ENCODE measurements around the gene PIGW.

Gene PIGW

GRCh38 chr17:36534840-36535668 lies at the start of gene PIGW, which contains the start of gene MYO19:
TSS of gene PIGW (plus strand) at chr17:36534987. CDS start at chr17:36537102, 2,115 bp downstream.
TSS of gene MYO19 (minus strand) at chr17:36534868. CDS start at chr17:36532538, 2,330 bp downstream.
- in situ Hi-C loops (cut with MboI; ENCODE audit: low sequenced_read_pairs) = no loop called here

GRCh38 chr17:36485027-36485426 lies 49.8 kb upstream of the PIGW start:
- in situ Hi-C loops (cut with MboI; ENCODE audit: low sequenced_read_pairs) = loop anchor here (25.0 kb wide), 2 partner anchors 348 to 523 kb away; no protein-coding TSS in a partner anchor

GRCh38 chr17:36485805-36486203 lies 49.0 kb upstream of the PIGW start:
- in situ Hi-C loops (cut with MboI; ENCODE audit: low sequenced_read_pairs) = loop anchor here (25.0 kb wide), 2 partner anchors 349 to 524 kb away; no protein-coding TSS in a partner anchor

- in situ Hi-C loops (cut with MboI; ENCODE audit: low sequenced_read_pairs) = loop anchor here (25.0 kb wide), 2 partner anchors 349 to 524 kb away; no protein-coding TSS in a partner anchor
Observed at GRCh38 chr17:36486204-36487194, 48.3 kb upstream of the PIGW start, which contains the start of gene ZNHIT3. TSS of gene ZNHIT3 (plus strand) at chr17:36486681. CDS start at chr17:36486700, 19 bp downstream.

- in situ Hi-C loops (cut with MboI; ENCODE audit: low sequenced_read_pairs) = loop anchor here (25.0 kb wide), 2 partner anchors 357 to 532 kb away; no protein-coding TSS in a partner anchor
Observed at GRCh38 chr17:36493956-36494355, 40.8 kb upstream of the PIGW start.

GRCh38 chr17:36494674-36495073 lies 40.1 kb upstream of the PIGW start:
- in situ Hi-C loops (cut with MboI; ENCODE audit: low sequenced_read_pairs) = loop anchor here (25.0 kb wide), 2 partner anchors 357 to 532 kb away; no protein-coding TSS in a partner anchor

GRCh38 chr17:36495076-36495578 lies 39.7 kb upstream of the PIGW start:
- in situ Hi-C loops (cut with MboI; ENCODE audit: low sequenced_read_pairs) = loop anchor here (25.0 kb wide), 2 partner anchors 358 to 533 kb away; no protein-coding TSS in a partner anchor

- in situ Hi-C loops (cut with MboI; ENCODE audit: low sequenced_read_pairs) = loop anchor here (25.0 kb wide), 2 partner anchors 359 to 534 kb away; no protein-coding TSS in a partner anchor
Observed at GRCh38 chr17:36496018-36496789, 38.6 kb upstream of the PIGW start.

- in situ Hi-C loops (cut with MboI; ENCODE audit: low sequenced_read_pairs) = loop anchor here (25.0 kb wide), 2 partner anchors 361 to 536 kb away; no protein-coding TSS in a partner anchor
Observed at GRCh38 chr17:36498155-36498554, 36.6 kb upstream of the PIGW start.

- in situ Hi-C loops (cut with MboI; ENCODE audit: low sequenced_read_pairs) = loop anchor here (25.0 kb wide), 2 partner anchors 361 to 536 kb away; no protein-coding TSS in a partner anchor
Observed at GRCh38 chr17:36498560-36499300, 36.1 kb upstream of the PIGW start.

- in situ Hi-C loops (cut with MboI; ENCODE audit: low sequenced_read_pairs) = no loop called here
Observed at GRCh38 chr17:36500745-36501225, 34.0 kb upstream of the PIGW start.

- in situ Hi-C loops (cut with MboI; ENCODE audit: low sequenced_read_pairs) = no loop called here
Observed at GRCh38 chr17:36501351-36501750, 33.4 kb upstream of the PIGW start.

- in situ Hi-C loops (cut with MboI; ENCODE audit: low sequenced_read_pairs) = no loop called here
Observed at GRCh38 chr17:36501963-36502362, 32.8 kb upstream of the PIGW start.

GRCh38 chr17:36503456-36504155 lies 31.2 kb upstream of the PIGW start:
- in situ Hi-C loops (cut with MboI; ENCODE audit: low sequenced_read_pairs) = no loop called here

GRCh38 chr17:36504156-36504545 lies 30.6 kb upstream of the PIGW start:
- in situ Hi-C loops (cut with MboI; ENCODE audit: low sequenced_read_pairs) = no loop called here

- in situ Hi-C loops (cut with MboI; ENCODE audit: low sequenced_read_pairs) = no loop called here
Observed at GRCh38 chr17:36505171-36505570, 29.6 kb upstream of the PIGW start.

GRCh38 chr17:36506249-36506826 lies 28.4 kb upstream of the PIGW start:
- in situ Hi-C loops (cut with MboI; ENCODE audit: low sequenced_read_pairs) = no loop called here

GRCh38 chr17:36506831-36507230 lies 28.0 kb upstream of the PIGW start:
- in situ Hi-C loops (cut with MboI; ENCODE audit: low sequenced_read_pairs) = no loop called here
